ENCODE results near the gene SLC25A26. TPM values are rescaled to one million over a fixed set of nuclear protein-coding genes. Genes with fewer than 3 reads are reported as not detected.

SLC25A26 gene
- total RNA-seq, 1 donor from 2014 or later: 41.2 TPM

DNA sequence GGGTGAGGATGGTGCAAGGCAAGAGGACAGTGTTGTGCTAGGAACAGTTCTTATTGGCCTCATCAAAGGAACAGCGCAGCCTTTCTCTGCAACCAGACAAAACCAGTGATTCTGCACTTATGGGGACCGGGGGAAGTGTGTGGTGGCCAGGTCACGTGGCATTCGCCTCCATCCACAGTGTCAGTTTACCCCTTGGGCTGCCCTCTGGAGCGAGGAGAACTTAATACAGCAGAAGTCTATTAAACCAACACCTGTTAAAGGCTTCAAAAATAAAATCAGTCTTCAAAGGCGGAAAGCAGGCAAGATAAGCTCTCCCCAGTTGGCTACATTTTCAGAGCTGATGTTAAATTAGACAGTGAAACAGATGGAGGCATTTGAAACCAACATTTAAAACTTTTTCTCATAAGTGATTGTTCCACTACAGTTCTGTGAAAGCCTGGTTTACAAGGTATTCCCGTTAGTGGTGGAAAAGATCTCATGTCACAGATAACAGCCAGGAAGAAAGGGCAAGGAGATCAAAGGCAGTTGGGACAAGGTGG, 204.8 kb downstream of the SLC25A26 start:
- TF ChIP-seq, protein P1, sequence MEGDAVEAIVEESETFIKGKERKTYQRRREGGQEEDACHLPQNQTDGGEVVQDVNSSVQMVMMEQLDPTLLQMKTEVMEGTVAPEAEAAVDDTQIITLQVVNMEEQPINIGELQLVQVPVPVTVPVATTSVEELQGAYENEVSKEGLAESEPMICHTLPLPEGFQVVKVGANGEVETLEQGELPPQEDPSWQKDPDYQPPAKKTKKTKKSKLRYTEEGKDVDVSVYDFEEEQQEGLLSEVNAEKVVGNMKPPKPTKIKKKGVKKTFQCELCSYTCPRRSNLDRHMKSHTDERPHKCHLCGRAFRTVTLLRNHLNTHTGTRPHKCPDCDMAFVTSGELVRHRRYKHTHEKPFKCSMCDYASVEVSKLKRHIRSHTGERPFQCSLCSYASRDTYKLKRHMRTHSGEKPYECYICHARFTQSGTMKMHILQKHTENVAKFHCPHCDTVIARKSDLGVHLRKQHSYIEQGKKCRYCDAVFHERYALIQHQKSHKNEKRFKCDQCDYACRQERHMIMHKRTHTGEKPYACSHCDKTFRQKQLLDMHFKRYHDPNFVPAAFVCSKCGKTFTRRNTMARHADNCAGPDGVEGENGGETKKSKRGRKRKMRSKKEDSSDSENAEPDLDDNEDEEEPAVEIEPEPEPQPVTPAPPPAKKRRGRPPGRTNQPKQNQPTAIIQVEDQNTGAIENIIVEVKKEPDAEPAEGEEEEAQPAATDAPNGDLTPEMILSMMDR (IDR thresholded peaks at IDR 0.05; ENCODE audit: insufficient read depth, low read length, poor library complexity, severe bottlenecking): no peak
- H3K4me3 ChIP-seq (ENCODE audit: low read depth, low read length): no peak overlapping the region
- no peak for DNase-seq (ENCODE audit: low read depth)
- no peaks in the 10 kb centered on the region for H3K36me3 ChIP-seq (ENCODE audit: control insufficient read depth, insufficient read depth, low read length)
- no peaks in the 10 kb centered on the region for H3K27me3 ChIP-seq (ENCODE audit: control insufficient read depth, insufficient read depth, low read length)

DNA sequence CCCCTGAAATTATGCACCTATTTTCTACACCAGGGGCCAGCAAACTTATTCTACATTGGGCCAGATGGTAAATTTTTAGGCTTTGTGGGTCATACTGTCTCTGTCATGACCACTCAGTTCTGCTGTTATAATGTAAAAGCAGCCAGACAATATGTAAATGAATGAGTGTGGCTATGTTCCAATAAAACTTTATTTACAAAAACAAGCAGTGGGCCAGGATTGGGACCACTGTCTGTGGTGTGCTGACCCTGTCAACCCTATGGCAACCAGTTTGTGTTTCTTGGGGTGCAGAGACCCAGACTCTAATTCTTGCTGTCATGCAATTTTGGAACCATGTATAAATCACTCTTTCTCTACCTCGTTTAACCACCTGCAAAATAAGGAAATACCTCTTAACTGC, 205.3 kb downstream of the SLC25A26 start:
- H3K4me3 ChIP-seq (ENCODE audit: low read depth, low read length): no peak overlapping the region
- TF ChIP-seq, protein P1 (IDR thresholded peaks at IDR 0.05; ENCODE audit: insufficient read depth, low read length, poor library complexity, severe bottlenecking): no peak
- H3K27me3 ChIP-seq (ENCODE audit: control insufficient read depth, insufficient read depth, low read length): no peaks in the 10 kb centered on the region
- no peak for DNase-seq (ENCODE audit: low read depth)
- H3K36me3 ChIP-seq (ENCODE audit: control insufficient read depth, insufficient read depth, low read length): no peaks in the 10 kb centered on the region

DNA sequence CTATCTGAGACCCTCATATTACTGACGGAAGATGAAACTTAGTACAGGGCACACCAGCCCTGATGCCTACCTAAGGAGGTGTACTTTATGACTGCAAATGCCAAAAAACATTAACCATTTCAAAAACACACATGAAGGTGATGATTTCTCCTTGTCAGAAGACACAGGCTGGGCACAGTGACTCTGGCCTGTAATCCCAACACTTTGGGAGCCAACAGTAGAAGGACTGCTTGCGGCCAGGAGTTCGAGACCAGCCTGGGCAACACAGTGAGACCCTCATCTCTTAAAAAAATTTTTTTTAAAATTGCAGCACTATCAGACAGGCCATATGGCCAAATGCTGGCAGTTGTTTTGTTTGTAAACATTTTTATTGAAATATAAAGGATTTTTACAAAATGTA, 206.6 kb downstream of the SLC25A26 start:
- no peak overlapping the region for H3K4me3 ChIP-seq (ENCODE audit: low read depth, low read length)
- TF ChIP-seq, protein P1 (IDR thresholded peaks at IDR 0.05; ENCODE audit: insufficient read depth, low read length, poor library complexity, severe bottlenecking): no peak

DNA sequence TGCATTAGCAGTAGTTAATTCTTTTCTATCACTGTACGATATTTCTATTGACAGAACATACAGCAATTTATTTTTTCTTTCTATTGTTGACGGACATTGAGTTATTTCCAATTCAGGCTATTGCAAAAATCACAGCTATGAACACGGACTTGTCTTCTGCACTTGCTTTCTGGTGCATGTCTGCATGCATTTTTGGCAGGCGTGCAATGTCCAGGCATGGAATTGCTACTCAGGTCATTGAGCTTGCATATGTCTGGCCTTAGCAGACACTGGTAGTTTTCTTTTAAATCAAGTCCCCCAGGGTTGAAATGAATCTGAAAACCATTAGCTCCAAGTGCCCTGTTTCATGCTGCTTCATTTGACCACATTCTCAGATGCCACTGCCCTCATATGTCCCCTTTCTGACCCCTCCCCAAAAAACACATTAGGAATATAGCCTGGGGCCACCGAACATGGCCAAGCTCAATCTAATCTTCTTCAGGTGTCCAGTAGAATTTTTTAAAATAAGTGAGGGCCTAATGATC, 207.2 kb downstream of the SLC25A26 start:
- TF ChIP-seq, protein P1 (IDR thresholded peaks at IDR 0.05; ENCODE audit: insufficient read depth, low read length, poor library complexity, severe bottlenecking): no peak
- Histone ChIP-seq H3K4me3 (ENCODE audit: low read depth, low read length) (no peak overlapping the region), H3K36me3 (ENCODE audit: control insufficient read depth, insufficient read depth, low read length) (no peaks in the 10 kb centered on the region), H3K27me3 (ENCODE audit: control insufficient read depth, insufficient read depth, low read length) (no peaks in the 10 kb centered on the region)
- no peak for DNase-seq (ENCODE audit: low read depth)

More for the DNA sequence above, 206.6 kb downstream of the SLC25A26 start:
- DNase-seq (ENCODE audit: low read depth): no peak
- no peaks in the 10 kb centered on the region for H3K27me3 ChIP-seq (ENCODE audit: control insufficient read depth, insufficient read depth, low read length)
- H3K36me3 ChIP-seq (ENCODE audit: control insufficient read depth, insufficient read depth, low read length): no peaks in the 10 kb centered on the region

Other genes starting within 250 kb of the SLC25A26 start
- 15.4 and 15.8 TPM in 2 replicates for gene MAGI1, start 182.1 kb upstream of the SLC25A26 start, total RNA-seq